WI38 (cell line): ENCODE measurements around the gene RETREG1.

Experiments used
- H3K4me3 ChIP-seq: 2 replicates; pipeline ENCODE4 v1.5.1; 2011; ENCODE audit warnings: low read depth, mild to moderate bottlenecking, control low read depth, low read length
- CTCF ChIP-seq: IDR thresholded peaks from 2 replicates; pipeline ENCODE4 v1.5.1; 2012; ENCODE audit warnings: low read depth, mild to moderate bottlenecking, control low read depth, low read length

Gene RETREG1

GRCh38 chr5:16580382-16580781 lies 36.4 kb downstream of the RETREG1 start:
- H3K4me3 ChIP-seq, result no peak overlapping the region
- TF ChIP-seq CTCF, result no peak

GRCh38 chr5:16579142-16579847 lies 37.5 kb downstream of the RETREG1 start:
- H3K4me3 ChIP-seq, result no peak overlapping the region
- no peak for TF ChIP-seq CTCF

GRCh38 chr5:16578474-16578883 lies 38.3 kb downstream of the RETREG1 start:
- TF ChIP-seq CTCF, result no peak
- no peak overlapping the region for H3K4me3 ChIP-seq

GRCh38 chr5:16577677-16578076 lies 39.1 kb downstream of the RETREG1 start:
- H3K4me3 ChIP-seq, result no peak overlapping the region
- no peak for TF ChIP-seq CTCF

GRCh38 chr5:16574789-16575721 lies 41.7 kb downstream of the RETREG1 start:
- no peak for TF ChIP-seq CTCF
- H3K4me3 ChIP-seq, result no peak overlapping the region

GRCh38 chr5:16573401-16573800 lies 43.4 kb downstream of the RETREG1 start:
- TF ChIP-seq CTCF, result no peak

More at GRCh38 chr5:16573401-16573800, 43.4 kb downstream of the RETREG1 start:
- H3K4me3 ChIP-seq, result no peak overlapping the region
